Neural cell (in vitro differentiated cells): Measurements from ENCODE around the gene DUOX1.

ENCODE experiments used
- EP300 ChIP-seq: fragments of 450-650 bp; conservative IDR thresholded peaks from 2 replicates; pipeline ENCODE4 v1.6.1; 2014; ENCODE audit warnings: antibody characterized with exemption, mild to moderate bottlenecking, moderate library complexity; ENCODE audit not compliant: poor library complexity, severe bottlenecking
- EZH2 ChIP-seq: fragments of 200-600, 300-800 bp; shearing (Covaris generic), sonication (generic); IDR thresholded peaks from 2 replicates; pipeline ENCODE4 v1.6.1; 2014; ENCODE audit warnings: antibody characterized with exemption, low read length, borderline replicate concordance, mild to moderate bottlenecking; ENCODE audit not compliant: insufficient read depth, poor library complexity, severe bottlenecking
- RAD21 ChIP-seq: fragments of 450-650 bp; conservative IDR thresholded peaks from 2 replicates; pipeline ENCODE4 v1.6.1; 2014; ENCODE audit warnings: antibody characterized with exemption, mild to moderate bottlenecking, moderate library complexity
- REST ChIP-seq: IDR thresholded peaks from 2 replicates; pipeline ENCODE4 v1.6.1; 2012; ENCODE audit warnings: borderline replicate concordance
- TF ChIP-seq, protein P1 (sequence below): fragments of 450-650 bp; IDR thresholded peaks from 2 replicates; pipeline ENCODE4 v1.5.1; 2014; ENCODE audit warnings: antibody characterized with exemption, mild to moderate bottlenecking, moderate library complexity; ENCODE audit not compliant: poor library complexity, severe bottlenecking

- TF ChIP-seq, protein P1, sequence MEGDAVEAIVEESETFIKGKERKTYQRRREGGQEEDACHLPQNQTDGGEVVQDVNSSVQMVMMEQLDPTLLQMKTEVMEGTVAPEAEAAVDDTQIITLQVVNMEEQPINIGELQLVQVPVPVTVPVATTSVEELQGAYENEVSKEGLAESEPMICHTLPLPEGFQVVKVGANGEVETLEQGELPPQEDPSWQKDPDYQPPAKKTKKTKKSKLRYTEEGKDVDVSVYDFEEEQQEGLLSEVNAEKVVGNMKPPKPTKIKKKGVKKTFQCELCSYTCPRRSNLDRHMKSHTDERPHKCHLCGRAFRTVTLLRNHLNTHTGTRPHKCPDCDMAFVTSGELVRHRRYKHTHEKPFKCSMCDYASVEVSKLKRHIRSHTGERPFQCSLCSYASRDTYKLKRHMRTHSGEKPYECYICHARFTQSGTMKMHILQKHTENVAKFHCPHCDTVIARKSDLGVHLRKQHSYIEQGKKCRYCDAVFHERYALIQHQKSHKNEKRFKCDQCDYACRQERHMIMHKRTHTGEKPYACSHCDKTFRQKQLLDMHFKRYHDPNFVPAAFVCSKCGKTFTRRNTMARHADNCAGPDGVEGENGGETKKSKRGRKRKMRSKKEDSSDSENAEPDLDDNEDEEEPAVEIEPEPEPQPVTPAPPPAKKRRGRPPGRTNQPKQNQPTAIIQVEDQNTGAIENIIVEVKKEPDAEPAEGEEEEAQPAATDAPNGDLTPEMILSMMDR, result no peak
- TF ChIP-seq REST (no peak), EZH2 (no peak), EP300 (no peak), RAD21 (no peak)
Measured at GRCh38 chr15:45093013-45093412, 36.8 kb upstream of the DUOX1 start.
